Stimulated activated CD4-positive, alpha-beta T cell treated with anti-CD3 and anti-CD28 coated beads, Interleukin-2, amount 100 ng/mL, for 4 hours (primary cell): Measurements from ENCODE around the gene NEIL1.
"Not testable (repeated sequence)": the region's sequence is repeated elsewhere in the genome, so short reads cannot be mapped to it uniquely, and the experiment has no call there.

Source experiments
- DNase-seq: peaks from one replicate; pipeline ENCODE4 v3.0.0-alpha.2; 2020; ENCODE audit warnings: low read depth

The NEIL1 gene

GRCh38 chr15:75333654-75334419, 13.0 kb upstream of the NEIL1 start:
- DNase-seq: not testable (repeated sequence)

GRCh38 chr15:75335313-75335704, 11.5 kb upstream of the NEIL1 start:
- DNase-seq: no peak

- peak; percentile 47 for DNase-seq
Measured at GRCh38 chr15:75335705-75336355, 11.0 kb upstream of the NEIL1 start, which contains the start of gene COMMD4. Gene COMMD4, plus strand, starts transcription at chr15:75336063. Its CDS starts 27 bp downstream, at chr15:75336090.

GRCh38 chr15:75338661-75339240, 8.1 kb upstream of the NEIL1 start:
- no peak for DNase-seq

GRCh38 chr15:75339531-75340240, 7.2 kb upstream of the NEIL1 start:
- DNase-seq: no peak

GRCh38 chr15:75342221-75342620, 4.6 kb upstream of the NEIL1 start:
- DNase-seq: no peak

- DNase-seq: not testable (repeated sequence)
Measured at GRCh38 chr15:75343953-75344352, 2.9 kb upstream of the NEIL1 start.

- peak; percentile 34 for DNase-seq
Measured at GRCh38 chr15:75347222-75348033, 589 bp downstream of the NEIL1 start.

- no peak for DNase-seq
Measured at GRCh38 chr15:75348034-75348561, 1.3 kb downstream of the NEIL1 start.

GRCh38 chr15:75348562-75349350, 1.9 kb downstream of the NEIL1 start:
- DNase-seq: no peak

- not testable (repeated sequence) for DNase-seq
Measured at GRCh38 chr15:75349351-75349669, 2.5 kb downstream of the NEIL1 start.

GRCh38 chr15:75349851-75350588, 3.2 kb downstream of the NEIL1 start:
- peak; percentile 23 for DNase-seq

- no peak for DNase-seq
Measured at GRCh38 chr15:75350601-75351361, 3.9 kb downstream of the NEIL1 start.

- no peak for DNase-seq
Measured at GRCh38 chr15:75352186-75353080, 5.6 kb downstream of the NEIL1 start.

GRCh38 chr15:75353604-75354003, 6.8 kb downstream of the NEIL1 start:
- DNase-seq: no peak

- no peak for DNase-seq
Measured at GRCh38 chr15:75354454-75354853, 7.6 kb downstream of the NEIL1 start.

GRCh38 chr15:75355369-75355768, 8.5 kb downstream of the NEIL1 start:
- DNase-seq: no peak

GRCh38 chr15:75356006-75356405, 9.2 kb downstream of the NEIL1 start:
- DNase-seq: no peak
